GM13977 (cell line): ENCODE results near the gene GMNC.

ENCODE experiments used
- DNase-seq: peaks from one replicate; pipeline ENCODE4 v3.0.0; 2012; ENCODE audit warnings: low spot score
- CTCF ChIP-seq: IDR thresholded peaks from 2 replicates; pipeline ENCODE4 v1.5.1; 2012; ENCODE audit warnings: mild to moderate bottlenecking, control low read depth; ENCODE audit not compliant: insufficient read depth; ENCODE audit errors: extremely low read depth, missing control alignments
- in situ Hi-C: fragments of 300-500 bp; cut with MboI; formaldehyde crosslinking; loops from one replicate; pipeline ENCODE4 v1.12.0; 2022; ENCODE audit warnings: low sequenced_read_pairs, low pct_unique_long_range_greater_than_20kb, mixed read lengths, inconsistent platforms; ENCODE audit not compliant: unreplicated experiment

GMNC gene

GRCh38 chr3:190862209-190863118 is at the start of gene GMNC:
TSS of gene GMNC (minus strand) at chr3:190862694. CDS start at chr3:190862615, 79 bp downstream.
- no peak for TF ChIP-seq CTCF
- in situ Hi-C loops, result no loop called here
- peak; percentile 49 for DNase-seq

GRCh38 chr3:190911382-190911781 is 48.9 kb upstream of the GMNC start:
- DNase-seq, result no peak
- TF ChIP-seq CTCF, result no peak
- in situ Hi-C loops, result no loop called here

- no peak for DNase-seq
- in situ Hi-C loops, result no loop called here
- TF ChIP-seq CTCF, result no peak
These were observed 47.4 kb upstream of the GMNC start for GRCh38 chr3:190909908-190910307.

GRCh38 chr3:190903156-190903555 is 40.7 kb upstream of the GMNC start:
- in situ Hi-C loops, result no loop called here
- DNase-seq, result no peak
- no peak for TF ChIP-seq CTCF

- in situ Hi-C loops, result no loop called here
- TF ChIP-seq CTCF, result no peak
- no peak for DNase-seq
These were observed 39.8 kb upstream of the GMNC start for GRCh38 chr3:190902292-190902691.

- in situ Hi-C loops, result loop anchor here (25.0 kb wide), 1 partner anchor 170 kb away; no protein-coding TSS in a partner anchor
These were observed 30.0 kb upstream of the GMNC start for GRCh38 chr3:190892395-190892902.

More at GRCh38 chr3:190892395-190892902, 30.0 kb upstream of the GMNC start:
- TF ChIP-seq CTCF, result no peak
- no peak for DNase-seq
